Transverse colon (tissue), 4 donors: ENCODE data around the gene FNBP1. TPM values are rescaled to one million over a fixed set of nuclear protein-coding genes. Genes with fewer than 3 reads are reported as not detected.

Experiments used
- DNase-seq: peaks from one replicate; pipeline ENCODE4 v3.0.0-alpha.2; 2019
- H3K27ac ChIP-seq, 4 donors: fragments of 200-600 bp; sonication (generic); 2 replicates each; pipeline ENCODE4 v1.5.1; 2016 to 2018; ENCODE audit warnings: inconsistent platforms in 4 of 4
- H3K27me3 ChIP-seq: fragments of 200-600 bp; sonication (generic); 2 replicates; pipeline ENCODE4 v1.5.1; 2017; ENCODE audit warnings: inconsistent platforms
- H3K36me3 ChIP-seq, 4 donors: fragments of 200-600 bp; sonication (generic); 2 replicates each; pipeline ENCODE4 v1.5.1; 2017 to 2019; ENCODE audit warnings: inconsistent platforms in 4 of 4
- H3K4me1 ChIP-seq, 4 donors: fragments of 200-600 bp; sonication (generic); 2 replicates each; pipeline ENCODE4 v1.5.1; 2017 to 2020; ENCODE audit warnings: inconsistent platforms in 4 of 4
- H3K4me3 ChIP-seq, 4 donors: fragments of 200-600 bp; sonication (generic); 1 replicate in 1 of 4; 2 replicates in 3 of 4; pipeline versions ENCODE4 v1.5.1 to v1.6.1; 2017 to 2019; ENCODE audit warnings: inconsistent platforms in 4 of 4
- H3K9me3 ChIP-seq, 2 donors: fragments of 200-600 bp; sonication (generic); 2 replicates each; pipeline ENCODE4 v1.5.1; 2017 to 2019; ENCODE audit warnings: inconsistent platforms in 2 of 2
- CTCF ChIP-seq, 5 experiments: fragments of 200-600 bp in 3 of 5; fragments of 450-650 bp in 2 of 5; sonication (generic) in 3 of 5; IDR thresholded peaks; 1 replicate in 2 of 5; 2 replicates in 3 of 5; pipeline ENCODE4 v1.5.1; 2016 to 2017; ENCODE audit warnings: antibody characterized with exemption in 5 of 5, inconsistent platforms in 3 of 5, mild to moderate bottlenecking in 2 of 5, moderate library complexity in 1 of 5
- EP300 ChIP-seq: sonication (generic); formaldehyde crosslinking; IDR thresholded peaks from one replicate; pipeline ENCODE4 v1.6.1; 2017; ENCODE audit warnings: antibody characterized with exemption, low read depth
- POLR2A ChIP-seq: fragments of 450-650 bp; IDR thresholded peaks from one replicate; pipeline ENCODE4 v1.6.1; 2016; ENCODE audit warnings: antibody characterized with exemption, mild to moderate bottlenecking, moderate library complexity
- POLR2AphosphoS5 ChIP-seq, 3 donors: sonication (generic); formaldehyde crosslinking; IDR thresholded peaks; one replicate each; pipeline ENCODE4 v1.6.1; 2016; ENCODE audit warnings: antibody characterized with exemption in 3 of 3
- WGBS, 2 donors: methylation state at CpG; one replicate each; pipeline ENCODE4 v1.1.5; 2018; ENCODE audit warnings: low coverage in 1 of 2; 5-methylcytosine and 5-hydroxymethylcytosine counted together
- in situ Hi-C, 4 donors: fragments of 200-750 bp; cut with MboI; loops; one replicate each; pipeline versions ENCODE4 v1.15.0 to v1.15.1; 2017; ENCODE audit warnings: low sequenced_read_pairs in 3 of 4, low pct_ligation_motif_present in 1 of 4, low pct_unique_long_range_greater_than_20kb in 1 of 4
- intact Hi-C: fragments of 100-400 bp; cut with DNase I; formaldehyde crosslinking; loops from one replicate; pipeline ENCODE4 v1.15.1; 2023; ENCODE audit warnings: low total_unique reads
- total RNA-seq, 4 donors: library from RNA; depleted of rRNA; stranded (reverse); fragments of >200 nt; gene quantifications; one replicate each; pipeline ENCODE4 v1.1.0, GENCODE V29; 2016

Gene FNBP1
- total RNA-seq, 4 donors from 2014 or later = 38.5 to 114 (median 62.9) TPM

- Histone ChIP-seq H3K36me3 (peaks cover 0 to 37% (median 10%) of the 10 kb centered on the region in 4 donors), H3K9me3 (no peaks in the 10 kb centered on the region), H3K27me3 (no peaks in the 10 kb centered on the region), H3K4me3 (no peak overlapping the region), H3K27ac (no peak overlapping the region), H3K4me1 (no peaks in the 10 kb centered on the region)
- intact Hi-C loops (no loop called here), in situ Hi-C loops (no loop called here)
- 87 to 96% methylated on average over 7 of the region's 7 CpGs for WGBS, 2 donors
- TF ChIP-seq POLR2AphosphoS5 (IDR thresholded peaks at IDR 0.05) = no peak
- no peak for TF ChIP-seq CTCF (IDR thresholded peaks at IDR 0.05)
- no peak for TF ChIP-seq EP300
- TF ChIP-seq POLR2A = no peak
- no peak for DNase-seq
These were observed 41.3 kb upstream of the FNBP1 start for GRCh38 chr9:130084337-130084736.

GRCh38 chr9:130078547-130078946, 35.6 kb upstream of the FNBP1 start:
- Histone ChIP-seq H3K9me3 (no peaks in the 10 kb centered on the region), H3K4me3 (no peak overlapping the region), H3K4me1 (peaks cover 0 to 5% (median 1%) of the 10 kb centered on the region in 4 donors), H3K27ac (no peak overlapping the region), H3K27me3 (no peaks in the 10 kb centered on the region), H3K36me3 (peaks cover 0 to 47% (median 19%) of the 10 kb centered on the region in 4 donors)
- in situ Hi-C loops (no loop called here), intact Hi-C loops (no loop called here)
- no peak for DNase-seq
- 94% methylated on average over 3 of the region's 3 CpGs; no CpG with 5 or more reads in 1 of the 2 donors for WGBS, 2 donors
- TF ChIP-seq POLR2A = no peak
- no peak for TF ChIP-seq POLR2AphosphoS5 (IDR thresholded peaks at IDR 0.05)
- TF ChIP-seq EP300 = no peak
- no peak for TF ChIP-seq CTCF (IDR thresholded peaks at IDR 0.05)

- TF ChIP-seq CTCF (IDR thresholded peaks at IDR 0.05) (no peak), EP300 (no peak), POLR2AphosphoS5 (IDR thresholded peaks at IDR 0.05) (no peak), POLR2A (no peak)
- Histone ChIP-seq H3K4me3 (no peak overlapping the region), H3K4me1 (peaks cover 1 to 22% (median 9%) of the 10 kb centered on the region in 4 donors), H3K9me3 (no peaks in the 10 kb centered on the region), H3K36me3 (peaks cover 0 to 21% (median 10%) of the 10 kb centered on the region in 4 donors), H3K27ac (peak overlapping the region in 1 of 4 donors; percentile 34), H3K27me3 (no peaks in the 10 kb centered on the region)
- in situ Hi-C loops = no loop called here
- DNase-seq = no peak
- WGBS, 2 donors = 58 to 67% methylated on average over 2 of the region's 2 CpGs
- intact Hi-C loops = no loop called here
These were observed 30.4 kb upstream of the FNBP1 start for GRCh38 chr9:130073373-130073772.

GRCh38 chr9:130072515-130073235, 29.7 kb upstream of the FNBP1 start:
- intact Hi-C loops = no loop called here
- TF ChIP-seq CTCF (IDR thresholded peaks at IDR 0.05) (no peak), POLR2AphosphoS5 (IDR thresholded peaks at IDR 0.05) (no peak), POLR2A (no peak)
- Histone ChIP-seq H3K27me3 (no peaks in the 10 kb centered on the region), H3K36me3 (peaks cover 0 to 17% (median 6%) of the 10 kb centered on the region in 4 donors), H3K9me3 (no peaks in the 10 kb centered on the region), H3K27ac (no peak overlapping the region), H3K4me3 (no peak overlapping the region), H3K4me1 (peaks cover 3 to 26% (median 12%) of the 10 kb centered on the region in 4 donors)
- in situ Hi-C loops = no loop called here
- 81 to 89% methylated on average over 8 to 9 of the region's 9 CpGs for WGBS, 2 donors
- DNase-seq = no peak
